Measurements from ENCODE around the gene CNR2.

Gene CNR2

DNA sequence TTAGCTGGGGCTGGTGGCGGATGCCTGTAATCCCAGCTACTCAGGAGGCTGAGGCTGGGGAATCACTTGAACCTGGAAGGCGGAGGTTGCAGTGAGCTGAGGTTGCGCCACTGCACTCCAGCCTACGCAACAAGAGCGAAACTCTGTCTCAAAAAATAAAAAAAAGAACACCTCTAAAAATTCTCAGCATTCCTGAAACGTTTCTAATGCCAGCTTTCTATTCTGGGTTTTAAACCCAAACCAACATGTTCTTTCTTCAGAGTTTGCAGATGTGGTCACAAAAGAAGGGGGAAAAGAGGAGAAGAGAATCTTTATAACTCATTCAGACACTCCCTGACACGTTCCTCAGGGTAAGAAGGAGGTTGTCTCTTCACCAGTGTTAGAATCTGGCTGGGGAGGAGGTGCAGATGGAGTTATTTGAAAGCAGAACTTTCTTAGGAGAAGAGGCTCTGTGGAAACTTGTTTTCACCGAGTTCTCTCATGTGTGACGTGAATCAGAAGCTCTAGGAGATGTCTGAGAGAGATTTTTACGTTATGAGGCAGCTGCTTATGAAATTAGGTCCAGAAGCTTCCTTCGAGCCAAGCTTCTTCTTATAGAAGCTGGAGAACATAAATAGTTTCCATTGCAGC is 17.8 kb upstream of the CNR2 start:
- TF ChIP-seq, protein P1, sequence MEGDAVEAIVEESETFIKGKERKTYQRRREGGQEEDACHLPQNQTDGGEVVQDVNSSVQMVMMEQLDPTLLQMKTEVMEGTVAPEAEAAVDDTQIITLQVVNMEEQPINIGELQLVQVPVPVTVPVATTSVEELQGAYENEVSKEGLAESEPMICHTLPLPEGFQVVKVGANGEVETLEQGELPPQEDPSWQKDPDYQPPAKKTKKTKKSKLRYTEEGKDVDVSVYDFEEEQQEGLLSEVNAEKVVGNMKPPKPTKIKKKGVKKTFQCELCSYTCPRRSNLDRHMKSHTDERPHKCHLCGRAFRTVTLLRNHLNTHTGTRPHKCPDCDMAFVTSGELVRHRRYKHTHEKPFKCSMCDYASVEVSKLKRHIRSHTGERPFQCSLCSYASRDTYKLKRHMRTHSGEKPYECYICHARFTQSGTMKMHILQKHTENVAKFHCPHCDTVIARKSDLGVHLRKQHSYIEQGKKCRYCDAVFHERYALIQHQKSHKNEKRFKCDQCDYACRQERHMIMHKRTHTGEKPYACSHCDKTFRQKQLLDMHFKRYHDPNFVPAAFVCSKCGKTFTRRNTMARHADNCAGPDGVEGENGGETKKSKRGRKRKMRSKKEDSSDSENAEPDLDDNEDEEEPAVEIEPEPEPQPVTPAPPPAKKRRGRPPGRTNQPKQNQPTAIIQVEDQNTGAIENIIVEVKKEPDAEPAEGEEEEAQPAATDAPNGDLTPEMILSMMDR (IDR thresholded peaks at IDR 0.05; ENCODE audit: low read depth, low read length, missing control alignments): no peak
- Histone ChIP-seq H3K27me3 (replicated peaks) (no peaks in the 10 kb centered on the region), H3K4me3 (ENCODE audit: low read depth, low read length) (no peak overlapping the region), H3K36me3 (replicated peaks) (no peaks in the 10 kb centered on the region), H3K27ac (no peak overlapping the region)
- in situ Hi-C loops (cut with HindIII; ENCODE audit: low pct_ligation_motif_present, low sequenced_read_pairs): no loop called here
- peak; percentile 25 for DNase-seq

DNA sequence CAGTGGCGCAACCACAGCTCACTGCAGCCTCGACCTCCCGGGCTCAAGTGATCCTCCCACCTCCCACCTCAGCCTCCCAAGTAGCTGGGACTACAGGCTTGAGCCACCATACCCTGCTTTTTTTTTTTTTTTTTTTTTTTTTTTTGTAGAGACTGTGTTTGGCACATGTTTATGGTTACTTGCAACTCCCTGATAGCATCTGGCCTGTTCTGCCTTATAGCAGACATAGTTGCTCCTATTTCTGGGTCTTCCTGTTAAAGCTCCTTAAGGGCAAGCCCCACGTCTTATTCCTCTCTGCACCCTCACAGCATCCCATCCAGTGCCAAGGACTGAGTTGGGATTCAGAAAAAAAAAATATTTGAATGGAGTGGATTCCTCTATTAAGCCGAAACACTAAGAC is 17.1 kb upstream of the CNR2 start:
- Histone ChIP-seq H3K27me3 (replicated peaks) (no peaks in the 10 kb centered on the region), H3K36me3 (replicated peaks) (no peaks in the 10 kb centered on the region), H3K4me3 (ENCODE audit: low read depth, low read length) (no peak overlapping the region), H3K27ac (no peak overlapping the region)
- TF ChIP-seq, protein P1 (IDR thresholded peaks at IDR 0.05; ENCODE audit: low read depth, low read length, missing control alignments): no peak
- no peak for DNase-seq
- in situ Hi-C loops (cut with HindIII; ENCODE audit: low pct_ligation_motif_present, low sequenced_read_pairs): no loop called here

DNA sequence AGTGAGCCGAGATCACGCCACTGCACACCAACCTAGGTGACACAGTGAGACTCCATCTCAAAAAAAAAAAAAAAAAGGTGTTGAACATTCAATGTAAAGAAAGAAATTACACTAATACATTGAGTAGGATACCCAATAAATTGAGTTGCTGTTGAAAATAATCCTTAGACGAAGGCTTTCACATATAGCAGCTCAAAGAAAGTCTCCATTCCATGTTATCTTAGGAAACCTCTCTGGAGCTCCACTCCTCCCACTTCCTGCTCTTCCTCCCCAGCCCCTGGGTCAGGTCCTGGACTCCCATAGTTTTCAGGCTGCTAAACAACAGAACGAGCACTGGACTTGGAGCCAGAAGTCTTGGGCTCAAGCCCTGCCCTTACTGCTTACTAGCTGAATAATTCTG is 15.6 kb upstream of the CNR2 start:
- H3K4me3 ChIP-seq (ENCODE audit: low read depth, low read length): no peak overlapping the region
- TF ChIP-seq, protein P1 (IDR thresholded peaks at IDR 0.05; ENCODE audit: low read depth, low read length, missing control alignments): no peak
- H3K27me3 ChIP-seq (replicated peaks): no peaks in the 10 kb centered on the region
- DNase-seq: no peak
- in situ Hi-C loops (cut with HindIII; ENCODE audit: low pct_ligation_motif_present, low sequenced_read_pairs): no loop called here
- no peaks in the 10 kb centered on the region for H3K36me3 ChIP-seq (replicated peaks)
- no peak overlapping the region for H3K27ac ChIP-seq

DNA sequence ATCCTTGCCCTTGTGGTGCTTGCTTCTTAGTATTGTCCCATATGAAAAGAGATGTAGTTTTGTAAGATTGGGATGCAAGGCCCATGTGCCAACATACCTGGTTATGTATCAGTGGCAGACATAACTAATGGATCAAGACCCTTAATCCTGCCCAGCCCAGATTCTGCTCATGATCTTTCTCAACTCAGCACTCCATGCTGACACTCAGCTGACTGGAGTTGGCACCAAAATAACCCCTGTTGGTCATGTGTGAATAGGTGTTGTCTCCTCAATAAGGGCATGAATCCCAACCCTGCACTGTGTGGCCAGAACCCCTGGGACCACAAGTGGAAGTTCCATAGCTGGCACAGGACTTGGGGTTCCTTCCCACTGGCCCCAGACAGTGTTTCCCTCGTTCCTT is 13.9 kb upstream of the CNR2 start:
- Histone ChIP-seq H3K36me3 (replicated peaks) (no peaks in the 10 kb centered on the region), H3K27me3 (replicated peaks) (no peaks in the 10 kb centered on the region)
- in situ Hi-C loops (cut with HindIII; ENCODE audit: low pct_ligation_motif_present, low sequenced_read_pairs): no loop called here

DNA sequence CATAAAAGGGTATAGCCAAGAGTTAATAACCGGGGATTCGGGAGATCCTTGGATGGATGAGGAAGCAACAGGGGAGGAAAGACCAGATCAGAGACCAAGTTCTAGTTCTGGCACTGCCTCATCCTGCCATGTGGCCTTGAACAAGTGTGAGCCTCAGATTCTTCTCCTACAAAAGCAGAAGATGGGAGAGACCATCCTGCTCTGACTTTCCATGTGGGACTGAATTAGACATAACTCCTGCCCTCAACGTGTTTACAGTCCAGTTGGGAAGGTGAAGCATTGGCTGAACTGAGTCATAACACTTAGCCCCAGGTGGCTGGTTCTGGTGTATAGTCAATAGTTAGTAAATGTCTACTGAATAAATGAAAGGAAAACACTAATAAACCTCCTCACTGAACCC is 12.1 kb upstream of the CNR2 start:
- H3K36me3 ChIP-seq (replicated peaks): no peaks in the 10 kb centered on the region
- no peaks in the 10 kb centered on the region for H3K27me3 ChIP-seq (replicated peaks)
- TF ChIP-seq, protein P1 (IDR thresholded peaks at IDR 0.05; ENCODE audit: low read depth, low read length, missing control alignments): no peak
- H3K4me3 ChIP-seq (ENCODE audit: low read depth, low read length): no peak overlapping the region
- in situ Hi-C loops (cut with HindIII; ENCODE audit: low pct_ligation_motif_present, low sequenced_read_pairs): no loop called here
- DNase-seq: no peak
- no peak overlapping the region for H3K27ac ChIP-seq

More for the DNA sequence above, 13.9 kb upstream of the CNR2 start:
- no peak for DNase-seq
- Histone ChIP-seq H3K4me3 (ENCODE audit: low read depth, low read length) (no peak overlapping the region), H3K27ac (no peak overlapping the region)
- TF ChIP-seq, protein P1 (IDR thresholded peaks at IDR 0.05; ENCODE audit: low read depth, low read length, missing control alignments): no peak

DNA sequence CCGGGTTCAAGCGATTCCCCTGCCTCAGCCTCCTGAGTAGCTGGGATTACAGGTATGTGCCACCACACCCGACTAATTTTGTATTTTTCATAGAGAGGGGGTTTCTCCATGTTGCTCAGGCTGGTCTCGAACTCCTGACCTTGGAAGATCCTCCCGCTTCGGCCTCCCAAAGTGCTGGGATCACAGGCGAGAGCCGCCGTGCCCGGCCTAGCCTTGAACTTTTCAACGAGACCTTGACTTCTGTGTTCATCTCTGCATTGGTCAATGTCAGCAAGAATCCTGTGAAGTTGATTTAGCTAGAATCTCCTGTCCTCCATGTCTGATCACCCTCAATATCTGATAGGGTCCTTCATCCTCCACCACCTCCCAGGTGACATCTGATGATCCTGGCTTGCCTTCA is 11.4 kb upstream of the CNR2 start:
- Histone ChIP-seq H3K27me3 (replicated peaks) (no peaks in the 10 kb centered on the region), H3K4me3 (ENCODE audit: low read depth, low read length) (no peak overlapping the region), H3K36me3 (replicated peaks) (no peaks in the 10 kb centered on the region), H3K27ac (no peak overlapping the region)
- DNase-seq: no peak
- TF ChIP-seq, protein P1 (IDR thresholded peaks at IDR 0.05; ENCODE audit: low read depth, low read length, missing control alignments): no peak
- in situ Hi-C loops (cut with HindIII; ENCODE audit: low pct_ligation_motif_present, low sequenced_read_pairs): no loop called here
